ENCODE data around the gene ZFYVE28.

DNA sequence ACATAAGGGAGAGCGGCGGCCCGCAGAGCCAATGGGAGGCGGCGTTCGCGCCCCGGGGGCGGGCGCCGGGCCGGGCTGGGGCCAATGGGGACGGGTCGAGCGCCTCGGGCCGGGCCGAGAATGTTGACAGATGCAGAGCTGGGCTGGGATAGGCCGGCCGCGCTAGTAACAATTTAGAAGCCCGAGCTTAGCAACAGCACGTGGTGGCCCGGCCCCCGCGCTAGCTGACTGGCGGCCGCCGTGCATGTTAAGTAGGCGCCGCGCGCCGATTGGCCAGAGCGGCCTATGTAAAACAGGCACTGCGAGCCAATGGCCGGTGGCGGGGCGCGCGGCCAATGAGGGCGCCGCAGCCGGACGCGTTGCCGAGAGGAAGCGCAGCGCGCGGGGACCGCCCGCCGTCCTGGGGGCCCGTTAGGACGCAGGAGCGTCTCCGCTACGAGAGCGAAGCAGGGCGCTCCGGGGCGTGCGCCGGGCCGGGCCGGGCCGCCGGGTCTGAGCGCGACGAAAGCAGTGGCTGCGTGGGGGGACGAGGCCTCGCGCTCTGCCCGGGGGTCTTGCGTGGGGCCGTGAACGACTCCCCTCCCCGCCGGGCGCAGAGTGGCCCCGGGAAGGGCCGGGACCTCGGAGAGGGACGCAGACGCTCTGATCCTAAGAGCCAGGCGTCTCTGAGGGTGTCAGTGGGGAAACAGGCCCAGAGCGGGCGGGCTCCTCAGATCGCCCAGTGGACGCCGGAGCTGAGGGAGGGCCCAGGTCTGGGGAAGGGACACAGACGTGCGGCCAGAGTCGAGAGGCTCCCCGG is 156.1 kb downstream of the ZFYVE28 start:
- TF ChIP-seq EZH2 (IDR thresholded peaks at IDR 0.05; ENCODE audit: insufficient read depth, poor library complexity, severe bottlenecking) (no peak), EZH2phosphoT487 (IDR thresholded peaks at IDR 0.05; ENCODE audit: insufficient read depth, low read depth) (no peak)
